DOHH2 (cell line): Measurements from ENCODE around the gene INSIG1.

Experiments
- H3F3A ChIP-seq: fragments of 200-600 bp; sonication (generic), shearing (Covaris generic); 2 replicates; pipeline ENCODE4 v1.6.0; 2016; ENCODE audit warnings: antibody characterized with exemption, mild to moderate bottlenecking; ENCODE audit not compliant: control insufficient read depth, insufficient read depth
- H3K27ac ChIP-seq: fragments of 200-600 bp; sonication (generic); 2 replicates; pipeline ENCODE4 v1.5.1; 2014; ENCODE audit warnings: low read depth, mild to moderate bottlenecking, low read length, moderate library complexity
- H3K27me3 ChIP-seq: fragments of 200-600 bp; sonication (generic); 2 replicates; pipeline ENCODE4 v1.6.1; 2014; ENCODE audit warnings: mild to moderate bottlenecking, low read length, mixed read lengths; ENCODE audit not compliant: control insufficient read depth
- H3K36me3 ChIP-seq: fragments of 200-600 bp; sonication (generic); 2 replicates; pipeline ENCODE4 v1.6.1; 2014; ENCODE audit warnings: mild to moderate bottlenecking, low read length, moderate library complexity, mixed read lengths; ENCODE audit not compliant: control insufficient read depth
- H3K4me1 ChIP-seq: fragments of 200-600 bp; sonication (generic); 2 replicates; pipeline ENCODE4 v1.6.1; 2014; ENCODE audit warnings: mild to moderate bottlenecking, low read length, mixed read lengths; ENCODE audit not compliant: control insufficient read depth
- H3K4me2 ChIP-seq: fragments of 200-600 bp; sonication (generic); 2 replicates; pipeline ENCODE4 v1.6.0; 2014; ENCODE audit warnings: mild to moderate bottlenecking, low read length, moderate library complexity
- H3K4me3 ChIP-seq: fragments of 200-600 bp; sonication (generic); 2 replicates; pipeline ENCODE4 v1.5.1; 2014; ENCODE audit warnings: mild to moderate bottlenecking, low read length, mixed read lengths
- H3K79me2 ChIP-seq: fragments of 200-600 bp; sonication (generic); 2 replicates; pipeline ENCODE4 v1.6.1; 2014; ENCODE audit warnings: mild to moderate bottlenecking, low read length, mixed read lengths; ENCODE audit not compliant: control insufficient read depth
- H3K9me2 ChIP-seq: fragments of 200-600 bp; sonication (generic); replicated peaks from 2 replicates; pipeline ENCODE4 v1.6.1; 2014; ENCODE audit warnings: mild to moderate bottlenecking, low read length, mixed read lengths; ENCODE audit not compliant: control insufficient read depth
- H3K9me3 ChIP-seq: fragments of 200-600 bp; sonication (generic); 2 replicates; pipeline ENCODE4 v1.6.1; 2014; ENCODE audit warnings: antibody characterized with exemption, low read length, mixed read lengths; ENCODE audit not compliant: control insufficient read depth, insufficient read depth
- H4K20me1 ChIP-seq: fragments of 200-600 bp; sonication (generic); 2 replicates; pipeline ENCODE4 v1.6.0; 2014; ENCODE audit warnings: low read depth, mild to moderate bottlenecking, antibody characterized with exemption, low read length, moderate library complexity; ENCODE audit not compliant: control insufficient read depth, insufficient read depth
- EZH2phosphoT487 ChIP-seq: fragments of 200-600 bp; sonication (generic); IDR thresholded peaks from 2 replicates; pipeline ENCODE4 v1.6.1; 2017; ENCODE audit warnings: borderline replicate concordance, mild to moderate bottlenecking, antibody characterized with exemption, low read length, moderate library complexity, mixed read lengths
- TF ChIP-seq, protein P1 (sequence below): fragments of 200-600 bp; sonication (generic); IDR thresholded peaks from one replicate; pipeline ENCODE4 v1.5.1; 2014; ENCODE audit warnings: antibody characterized with exemption, mild to moderate bottlenecking, low read depth, low read length; ENCODE audit not compliant: poor library complexity, severe bottlenecking

Gene INSIG1

GRCh38 chr7:155283565-155284194, 14.0 kb upstream of the INSIG1 start:
- H3K36me3 ChIP-seq, result no peaks in the 10 kb centered on the region
- no peak overlapping the region for H3K4me2 ChIP-seq
- TF ChIP-seq, protein P1, sequence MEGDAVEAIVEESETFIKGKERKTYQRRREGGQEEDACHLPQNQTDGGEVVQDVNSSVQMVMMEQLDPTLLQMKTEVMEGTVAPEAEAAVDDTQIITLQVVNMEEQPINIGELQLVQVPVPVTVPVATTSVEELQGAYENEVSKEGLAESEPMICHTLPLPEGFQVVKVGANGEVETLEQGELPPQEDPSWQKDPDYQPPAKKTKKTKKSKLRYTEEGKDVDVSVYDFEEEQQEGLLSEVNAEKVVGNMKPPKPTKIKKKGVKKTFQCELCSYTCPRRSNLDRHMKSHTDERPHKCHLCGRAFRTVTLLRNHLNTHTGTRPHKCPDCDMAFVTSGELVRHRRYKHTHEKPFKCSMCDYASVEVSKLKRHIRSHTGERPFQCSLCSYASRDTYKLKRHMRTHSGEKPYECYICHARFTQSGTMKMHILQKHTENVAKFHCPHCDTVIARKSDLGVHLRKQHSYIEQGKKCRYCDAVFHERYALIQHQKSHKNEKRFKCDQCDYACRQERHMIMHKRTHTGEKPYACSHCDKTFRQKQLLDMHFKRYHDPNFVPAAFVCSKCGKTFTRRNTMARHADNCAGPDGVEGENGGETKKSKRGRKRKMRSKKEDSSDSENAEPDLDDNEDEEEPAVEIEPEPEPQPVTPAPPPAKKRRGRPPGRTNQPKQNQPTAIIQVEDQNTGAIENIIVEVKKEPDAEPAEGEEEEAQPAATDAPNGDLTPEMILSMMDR, result no peak
- TF ChIP-seq EZH2phosphoT487, result no peak
- H4K20me1 ChIP-seq, result no peaks in the 10 kb centered on the region
- H3K9me2 ChIP-seq, result no peaks in the 10 kb centered on the region
- H3K27me3 ChIP-seq, result peaks cover 24% of the 10 kb centered on the region
- H3K4me3 ChIP-seq, result no peak overlapping the region
- H3K79me2 ChIP-seq, result no peaks in the 10 kb centered on the region
- H3K9me3 ChIP-seq, result no peaks in the 10 kb centered on the region
- H3K27ac ChIP-seq, result no peak overlapping the region
- H3K4me1 ChIP-seq, result peaks cover 66% of the 10 kb centered on the region
- H3F3A ChIP-seq, result no peaks in the 10 kb centered on the region

GRCh38 chr7:155284496-155285274, 13.0 kb upstream of the INSIG1 start:
- Histone ChIP-seq H3K9me2 (no peaks in the 10 kb centered on the region), H3K4me2 (no peak overlapping the region), H3F3A (no peaks in the 10 kb centered on the region)

GRCh38 chr7:155285423-155285822, 12.3 kb upstream of the INSIG1 start:
- Histone ChIP-seq H3K79me2 (no peaks in the 10 kb centered on the region), H3K9me2 (no peaks in the 10 kb centered on the region), H3K36me3 (no peaks in the 10 kb centered on the region), H3K4me3 (no peak overlapping the region), H3K27me3 (peaks cover 11% of the 10 kb centered on the region; the same call in 1 of the 2 replicates), H4K20me1 (no peaks in the 10 kb centered on the region), H3K4me2 (0 out of 2 replicates have a peak overlapping the region, but pooled peaks have one; percentile 33), H3K9me3 (no peaks in the 10 kb centered on the region), H3K4me1 (peaks cover 66% of the 10 kb centered on the region), H3F3A (no peaks in the 10 kb centered on the region), H3K27ac (no peak overlapping the region)
- TF ChIP-seq EZH2phosphoT487, result no peak
- TF ChIP-seq, protein P1, result no peak

More at GRCh38 chr7:155284496-155285274, 13.0 kb upstream of the INSIG1 start:
- H3K9me3 ChIP-seq, result no peaks in the 10 kb centered on the region
- no peaks in the 10 kb centered on the region for H4K20me1 ChIP-seq
- H3K36me3 ChIP-seq, result no peaks in the 10 kb centered on the region
- peaks cover 14% of the 10 kb centered on the region; the same call in 1 of the 2 replicates for H3K27me3 ChIP-seq
- TF ChIP-seq EZH2phosphoT487, result no peak
- TF ChIP-seq, protein P1, result no peak
- peaks cover 66% of the 10 kb centered on the region for H3K4me1 ChIP-seq
- no peak overlapping the region for H3K27ac ChIP-seq
- no peak overlapping the region for H3K4me3 ChIP-seq
- H3K79me2 ChIP-seq, result no peaks in the 10 kb centered on the region
